Nephron progenitor cell (in vitro differentiated cells): ENCODE data around the gene FAM13A.

Experiments
- DNase-seq: peaks from one replicate; pipeline ENCODE4 v3.0.0; 2021
- H3K27ac Mint-ChIP-seq: 2 replicates; pipeline ENCODE4 v1.8.0; 2021; ENCODE audit warnings: mild to moderate bottlenecking, moderate library complexity, mixed read lengths
- H3K27me3 Mint-ChIP-seq: 2 replicates; pipeline ENCODE4 v1.8.0; 2021; ENCODE audit warnings: mild to moderate bottlenecking, low read depth, mixed read lengths; ENCODE audit not compliant: poor library complexity
- H3K36me3 Mint-ChIP-seq: 2 replicates; pipeline ENCODE4 v1.8.0; 2021; ENCODE audit warnings: low read depth, mixed read lengths
- H3K4me1 Mint-ChIP-seq: 2 replicates; pipeline ENCODE4 v1.8.0; 2021; ENCODE audit warnings: mixed read lengths
- H3K4me3 Mint-ChIP-seq: 2 replicates; pipeline ENCODE4 v1.8.0; 2021; ENCODE audit warnings: mild to moderate bottlenecking, moderate library complexity, mixed read lengths
- H3K9me3 Mint-ChIP-seq: 2 replicates; pipeline ENCODE4 v1.8.0; 2021; ENCODE audit warnings: mild to moderate bottlenecking, moderate library complexity, mixed read lengths
- CTCF ChIP-seq: fragments of 200-600 bp; sonication (generic); IDR thresholded peaks from 2 replicates; pipeline ENCODE4 v1.5.0; 2021; ENCODE audit warnings: antibody characterized with exemption

Gene FAM13A

GRCh38 chr4:88949605-88950004 lies 107.4 kb downstream of the FAM13A start:
- no peaks in the 10 kb centered on the region for H3K27me3 Mint-ChIP-seq
- peaks cover 9% of the 10 kb centered on the region for H3K4me1 Mint-ChIP-seq
- peaks cover 58% of the 10 kb centered on the region for H3K36me3 Mint-ChIP-seq
- no peak for DNase-seq
- H3K9me3 Mint-ChIP-seq = peaks cover 4% of the 10 kb centered on the region
- no peak for TF ChIP-seq CTCF
- no peak overlapping the region for H3K27ac Mint-ChIP-seq
- no peak overlapping the region for H3K4me3 Mint-ChIP-seq

DNA sequence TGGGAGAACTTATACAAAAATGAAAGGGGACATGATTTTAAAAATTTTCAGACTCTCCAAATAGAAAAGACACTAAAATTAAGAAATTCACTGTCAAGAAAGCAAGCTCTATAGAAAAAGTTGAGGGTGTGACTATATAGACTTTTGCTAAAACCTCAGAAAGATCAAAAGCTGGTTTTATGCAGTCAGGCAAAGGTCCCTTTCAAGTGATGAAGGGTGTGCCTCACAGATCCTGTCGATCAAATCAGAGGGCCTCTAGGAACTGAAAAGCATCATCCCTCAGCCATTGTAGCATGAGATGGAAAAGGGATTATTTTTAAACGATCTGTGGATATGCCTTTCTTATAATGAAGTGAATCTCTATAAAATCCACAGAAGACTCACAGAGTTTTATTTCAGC lies 116.5 kb downstream of the FAM13A start:
- Mint-ChIP-seq H3K9me3 (no peaks in the 10 kb centered on the region), H3K27ac (no peak overlapping the region), H3K36me3 (peaks cover 27% of the 10 kb centered on the region), H3K4me1 (peaks cover 4% of the 10 kb centered on the region), H3K4me3 (no peak overlapping the region), H3K27me3 (no peaks in the 10 kb centered on the region)
- no peak for TF ChIP-seq CTCF
- no peak for DNase-seq

GRCh38 chr4:88939697-88940096 lies 117.3 kb downstream of the FAM13A start:
- peaks cover 4% of the 10 kb centered on the region for H3K4me1 Mint-ChIP-seq
- H3K36me3 Mint-ChIP-seq = peaks cover 35% of the 10 kb centered on the region
- no peaks in the 10 kb centered on the region for H3K9me3 Mint-ChIP-seq
- DNase-seq = no peak
- no peak for TF ChIP-seq CTCF
- no peak overlapping the region for H3K4me3 Mint-ChIP-seq
- H3K27me3 Mint-ChIP-seq = no peaks in the 10 kb centered on the region
- no peak overlapping the region for H3K27ac Mint-ChIP-seq

GRCh38 chr4:88938138-88938537 lies 118.8 kb downstream of the FAM13A start:
- no peak for TF ChIP-seq CTCF
- Mint-ChIP-seq H3K27ac (no peak overlapping the region), H3K36me3 (peaks cover 50% of the 10 kb centered on the region), H3K9me3 (no peaks in the 10 kb centered on the region), H3K4me3 (no peak overlapping the region), H3K27me3 (no peaks in the 10 kb centered on the region), H3K4me1 (peaks cover 4% of the 10 kb centered on the region)
- DNase-seq = no peak

GRCh38 chr4:88937081-88937480 lies 119.9 kb downstream of the FAM13A start:
- H3K4me3 Mint-ChIP-seq = no peak overlapping the region
- DNase-seq = no peak
- H3K36me3 Mint-ChIP-seq = peaks cover 47% of the 10 kb centered on the region

More at GRCh38 chr4:88937081-88937480, 119.9 kb downstream of the FAM13A start:
- H3K27ac Mint-ChIP-seq = no peak overlapping the region
- H3K4me1 Mint-ChIP-seq = peaks cover 4% of the 10 kb centered on the region
- no peaks in the 10 kb centered on the region for H3K9me3 Mint-ChIP-seq
- H3K27me3 Mint-ChIP-seq = no peaks in the 10 kb centered on the region
- TF ChIP-seq CTCF = no peak
